Skeletal muscle cell (primary cell): ENCODE measurements around the gene RASA3.

Source experiments
- DNase-seq: peaks from one replicate; pipeline ENCODE4 v3.0.0-alpha.2; 2010; ENCODE audit warnings: low read depth
- H3K4me3 ChIP-seq: 2 replicates; pipeline ENCODE4 v1.5.1; 2011; ENCODE audit warnings: low read depth, mild to moderate bottlenecking, control low read depth, low read length, moderate library complexity

RASA3 gene

GRCh38 chr13:113958373-113958772, 174.1 kb downstream of the RASA3 start:
- no peak for DNase-seq
- no peak overlapping the region for H3K4me3 ChIP-seq

GRCh38 chr13:113956571-113956970, 175.9 kb downstream of the RASA3 start:
- DNase-seq, result no peak
- no peak overlapping the region for H3K4me3 ChIP-seq

- DNase-seq, result no peak
- H3K4me3 ChIP-seq, result no peak overlapping the region
These were observed 176.7 kb downstream of the RASA3 start for GRCh38 chr13:113955691-113956090.

- H3K4me3 ChIP-seq, result no peak overlapping the region
- no peak for DNase-seq
These were observed 177.2 kb downstream of the RASA3 start for GRCh38 chr13:113955235-113955634.

GRCh38 chr13:113954046-113954835, 178.2 kb downstream of the RASA3 start:
- DNase-seq, result no peak
- no peak overlapping the region for H3K4me3 ChIP-seq

- no peak overlapping the region for H3K4me3 ChIP-seq
- no peak for DNase-seq
These were observed 178.9 kb downstream of the RASA3 start for GRCh38 chr13:113953561-113953960.

- no peak for DNase-seq
- H3K4me3 ChIP-seq, result no peak overlapping the region
These were observed 179.4 kb downstream of the RASA3 start for GRCh38 chr13:113952983-113953520.

- no peak for DNase-seq
- H3K4me3 ChIP-seq, result no peak overlapping the region
These were observed 180.1 kb downstream of the RASA3 start for GRCh38 chr13:113952151-113952982.

GRCh38 chr13:113951246-113951999, 181.0 kb downstream of the RASA3 start:
- peak; percentile 23 for DNase-seq
- H3K4me3 ChIP-seq, result no peak overlapping the region

GRCh38 chr13:113950451-113951245, 181.8 kb downstream of the RASA3 start:
- DNase-seq, result no peak
- no peak overlapping the region for H3K4me3 ChIP-seq

- no peak for DNase-seq
- no peak overlapping the region for H3K4me3 ChIP-seq
These were observed 182.9 kb downstream of the RASA3 start for GRCh38 chr13:113949546-113949945.

GRCh38 chr13:113948034-113948742, 184.2 kb downstream of the RASA3 start:
- no peak overlapping the region for H3K4me3 ChIP-seq
- no peak for DNase-seq

GRCh38 chr13:113947311-113948033, 185.0 kb downstream of the RASA3 start:
- no peak overlapping the region for H3K4me3 ChIP-seq
- DNase-seq, result no peak

GRCh38 chr13:113946409-113947181, 185.8 kb downstream of the RASA3 start:
- no peak overlapping the region for H3K4me3 ChIP-seq

GRCh38 chr13:113945857-113946408, 186.5 kb downstream of the RASA3 start:
- DNase-seq, result no peak
- no peak overlapping the region for H3K4me3 ChIP-seq

More at GRCh38 chr13:113946409-113947181, 185.8 kb downstream of the RASA3 start:
- no peak for DNase-seq

GRCh38 chr13:113943821-113944565, 188.4 kb downstream of the RASA3 start:
- H3K4me3 ChIP-seq, result no peak overlapping the region
- DNase-seq, result no peak
